GM21576 (cell line): Measurements from ENCODE around the gene MYT1.

Experiments used
- ATAC-seq: cut with Tn5 transposase; IDR thresholded peaks from one replicate; pipeline ENCODE4 v1.9.1; 2021; ENCODE audit warnings: mild to moderate bottlenecking, moderate library complexity; ENCODE audit not compliant: unreplicated experiment

MYT1 gene

GRCh38 chr20:64188682-64189529, 24.7 kb downstream of the MYT1 start:
- no peak for ATAC-seq

GRCh38 chr20:64189530-64189966, 25.3 kb downstream of the MYT1 start:
- ATAC-seq, result no peak

DNA sequence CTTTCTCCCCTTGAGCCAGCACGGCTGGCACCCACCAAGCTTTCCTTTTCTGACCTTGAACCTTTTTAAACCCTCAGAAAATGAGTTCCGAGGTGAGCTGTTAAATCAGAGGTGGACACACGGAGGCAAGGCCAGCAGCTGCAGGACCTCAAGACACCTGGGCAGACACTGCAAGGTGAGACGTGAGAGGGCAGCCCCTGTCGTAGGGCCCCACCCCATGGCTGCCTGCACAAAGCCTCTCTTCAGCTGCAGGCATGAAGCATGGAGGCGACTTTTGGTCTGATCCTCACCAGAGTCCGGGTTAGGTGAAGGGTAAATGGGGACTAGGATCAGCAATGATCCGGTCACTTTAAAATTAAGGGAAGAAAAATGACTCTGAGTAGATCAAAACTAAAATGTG, 25.7 kb downstream of the MYT1 start:
- no peak for ATAC-seq

DNA sequence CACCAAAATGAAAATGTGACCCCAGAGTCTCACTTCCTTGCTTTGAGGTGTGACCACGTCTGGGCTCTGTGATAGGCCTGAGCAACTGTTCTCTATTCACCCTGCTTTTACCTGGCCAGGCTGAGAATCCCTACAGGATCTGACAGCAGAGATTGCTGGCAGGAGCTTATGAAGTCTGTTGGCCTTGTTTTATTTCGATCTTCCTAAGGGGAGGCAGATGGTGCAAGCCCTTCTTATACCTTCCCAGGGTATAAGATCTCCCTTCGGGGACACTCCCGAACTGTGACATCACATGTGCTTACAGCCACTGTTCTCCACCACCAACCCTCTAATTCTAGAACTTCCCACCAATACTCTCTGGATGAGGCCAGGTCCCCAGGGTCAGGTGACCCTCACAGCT, 26.8 kb downstream of the MYT1 start:
- ATAC-seq, result no peak

DNA sequence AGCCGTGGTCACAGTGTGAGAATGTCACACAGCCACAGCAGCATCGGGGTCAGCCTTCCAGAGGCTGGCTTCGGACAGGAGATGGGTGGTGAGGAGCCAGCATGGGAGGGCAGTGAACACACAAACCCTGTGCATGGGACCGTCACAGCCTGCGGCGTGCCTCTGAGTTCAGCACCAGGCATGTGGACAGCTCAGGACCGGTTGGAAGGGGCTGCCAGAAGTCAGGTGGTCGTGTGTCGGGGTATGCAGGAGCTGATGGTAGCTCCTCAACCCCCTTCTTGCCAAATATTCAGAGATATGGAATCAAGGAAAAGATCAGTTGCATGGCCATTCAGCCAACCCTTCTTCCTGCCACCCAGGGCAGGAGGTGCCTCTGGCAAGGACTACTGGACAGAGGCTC, 28.2 kb downstream of the MYT1 start:
- no peak for ATAC-seq

GRCh38 chr20:64193058-64193457, 28.8 kb downstream of the MYT1 start:
- ATAC-seq, result no peak

DNA sequence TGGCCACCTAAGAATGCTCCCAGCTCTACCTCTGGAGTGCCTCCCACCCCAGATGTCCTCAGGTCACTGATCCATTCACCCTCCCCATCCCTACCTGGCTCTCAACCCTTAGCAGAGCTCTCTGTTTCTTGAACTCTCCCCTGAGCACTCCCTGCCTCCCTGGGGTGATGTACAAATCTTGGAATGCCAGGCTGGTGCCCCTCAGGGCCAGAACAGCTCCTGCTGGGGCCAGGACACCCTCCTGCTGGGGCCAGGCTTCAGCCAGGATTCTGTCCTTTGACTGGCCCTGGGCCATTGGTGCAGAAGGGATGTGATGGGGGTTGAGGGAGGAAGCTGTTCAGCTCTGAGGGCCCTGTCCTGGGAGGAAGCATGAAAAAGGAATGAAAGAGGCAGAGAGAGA, 30.0 kb downstream of the MYT1 start:
- no peak for ATAC-seq

GRCh38 chr20:64196309-64196708, 32.1 kb downstream of the MYT1 start:
- ATAC-seq, result no peak

DNA sequence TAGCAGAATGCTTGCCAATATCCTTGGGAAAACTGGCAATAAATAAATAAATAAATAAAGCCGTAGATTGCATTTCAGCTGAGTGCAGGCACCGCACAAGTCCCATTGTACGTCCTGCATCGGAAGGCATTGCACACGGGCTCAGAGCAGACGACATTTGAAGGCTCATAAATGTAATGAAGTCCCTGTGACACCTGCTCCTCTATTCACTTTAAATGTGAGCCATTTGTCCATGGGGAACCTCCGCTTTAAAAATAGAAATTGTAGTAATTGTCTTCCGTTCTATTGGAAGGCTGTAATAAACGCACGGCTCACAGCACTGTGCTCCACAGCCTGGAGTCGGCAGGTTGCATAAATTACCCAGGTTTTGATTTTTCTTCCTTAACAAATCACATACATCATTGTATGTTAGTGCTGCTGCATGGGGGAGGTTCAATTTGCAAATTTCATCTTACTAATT, 32.6 kb downstream of the MYT1 start:
- no peak for ATAC-seq

DNA sequence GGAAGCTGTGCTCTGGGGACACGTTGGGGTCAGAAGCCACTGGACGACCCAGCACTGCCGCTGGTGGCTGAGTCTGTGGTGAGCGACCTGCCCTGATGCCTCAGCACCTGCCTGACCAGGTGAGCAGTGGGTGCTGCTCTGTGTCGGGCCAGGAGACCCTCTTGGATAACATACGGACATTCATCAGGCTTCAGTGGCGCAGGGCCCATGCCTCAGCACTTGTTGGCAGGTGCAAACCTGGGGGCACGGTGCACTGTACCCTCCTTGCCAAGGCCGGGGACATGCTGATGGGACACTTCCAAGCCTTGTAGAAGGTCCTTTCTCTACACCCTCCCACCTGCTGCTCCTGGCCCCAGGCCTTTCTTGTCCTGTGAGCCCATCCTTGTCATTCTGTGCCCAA, 34.1 kb downstream of the MYT1 start:
- no peak for ATAC-seq

- ATAC-seq, result no peak
Observed at GRCh38 chr20:64199395-64199794, 35.1 kb downstream of the MYT1 start.

DNA sequence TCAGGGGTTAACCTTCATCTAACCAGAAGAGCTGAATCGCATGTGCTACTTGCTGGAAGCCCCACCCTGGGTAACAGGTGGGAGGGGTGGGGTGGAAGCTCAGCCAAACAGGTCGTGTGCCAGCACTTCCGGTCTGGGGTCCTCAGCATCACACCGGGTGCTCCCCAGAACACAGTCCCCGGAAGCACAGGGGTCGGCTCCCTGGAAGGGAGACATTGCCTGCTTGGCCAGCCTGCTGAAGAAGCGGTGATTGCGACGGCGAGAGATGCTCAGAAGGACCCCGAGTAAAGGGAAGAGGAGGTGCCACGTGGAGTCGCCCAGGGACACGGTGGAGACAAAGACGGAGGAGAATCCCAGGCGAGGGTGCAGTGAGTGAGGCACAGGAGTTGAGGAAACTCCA, 36.5 kb downstream of the MYT1 start:
- ATAC-seq, result no peak

GRCh38 chr20:64201653-64202052, 37.4 kb downstream of the MYT1 start:
- ATAC-seq, result no peak

DNA sequence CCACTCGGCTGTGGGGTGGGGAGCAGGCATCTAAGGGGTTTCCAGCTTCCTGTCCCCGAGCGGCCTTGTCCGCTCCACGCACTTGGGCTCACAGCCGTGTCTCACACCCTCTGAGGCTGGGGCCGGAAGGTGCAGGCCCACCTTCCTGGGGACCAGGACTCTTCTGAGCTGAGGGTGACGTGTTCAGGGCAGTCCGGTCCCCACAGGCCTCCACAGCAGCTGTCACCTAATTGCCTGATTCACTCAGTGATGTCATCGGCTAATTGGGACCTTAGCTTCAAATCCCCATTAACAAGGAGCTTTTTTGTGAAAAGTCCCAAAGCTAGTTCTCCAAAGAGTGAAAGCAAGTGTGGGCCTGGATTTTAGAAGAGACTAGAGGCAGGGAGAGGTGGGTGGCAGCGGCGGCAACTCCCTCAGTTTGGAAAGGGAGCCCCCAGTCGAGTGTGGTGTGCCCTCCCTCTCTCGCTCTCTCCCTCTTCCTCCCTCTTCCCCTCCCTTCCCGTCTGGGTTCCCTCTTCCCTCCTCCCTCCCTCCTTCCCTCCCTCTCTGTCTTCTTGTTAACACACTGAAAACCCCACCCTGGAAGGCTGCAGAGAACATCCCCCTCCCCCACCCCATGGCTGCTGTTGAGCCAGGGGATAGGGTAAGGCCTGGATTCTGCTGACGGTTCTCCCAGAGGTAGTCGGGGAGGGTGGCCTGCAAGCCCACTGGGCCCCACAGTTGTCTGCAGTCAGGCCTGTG, 39.0 kb downstream of the MYT1 start:
- ATAC-seq, result no peak

DNA sequence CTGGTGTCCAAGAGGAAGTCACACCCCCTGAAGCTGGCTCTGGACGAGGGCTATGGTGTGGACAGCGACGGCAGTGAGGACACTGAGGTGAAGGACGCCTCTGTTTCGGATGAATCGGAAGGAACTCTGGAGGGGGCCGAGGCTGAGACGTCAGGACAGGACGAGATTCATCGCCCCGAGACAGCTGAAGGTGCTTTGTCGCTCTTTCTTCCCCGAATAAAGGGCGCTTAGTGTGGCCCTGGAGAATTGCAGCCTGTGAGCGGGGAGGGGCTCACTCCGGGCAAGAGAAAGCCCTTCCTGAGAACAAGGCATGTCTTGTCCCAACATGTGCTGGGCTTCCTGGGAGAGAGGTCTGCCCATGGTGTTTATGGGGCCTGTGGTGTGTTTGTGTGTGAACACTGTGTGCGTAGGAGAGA, 41.4 kb downstream of the MYT1 start:
- ATAC-seq, result no peak

DNA sequence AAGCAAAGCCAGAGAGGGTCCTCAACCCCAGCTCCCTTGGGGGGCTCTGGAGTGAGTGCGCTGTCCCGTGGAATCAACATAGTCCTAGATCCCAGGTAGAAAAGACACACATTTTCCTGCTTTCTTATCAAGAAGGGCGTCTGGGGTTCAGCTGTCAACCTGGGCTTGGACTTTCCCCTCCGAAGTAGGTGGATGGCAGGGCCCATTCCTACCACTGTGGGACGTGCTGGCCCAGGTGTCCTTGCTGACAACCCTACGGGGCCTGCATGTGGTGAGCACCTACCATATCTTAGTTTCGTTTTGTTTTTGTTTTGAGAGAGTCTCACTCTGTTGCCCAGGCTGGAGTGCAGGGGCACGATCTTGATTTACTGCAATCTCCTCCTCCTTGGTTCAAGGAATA, 42.4 kb downstream of the MYT1 start:
- ATAC-seq, result no peak

GRCh38 chr20:64207641-64208590, 43.7 kb downstream of the MYT1 start:
- ATAC-seq, result no peak

DNA sequence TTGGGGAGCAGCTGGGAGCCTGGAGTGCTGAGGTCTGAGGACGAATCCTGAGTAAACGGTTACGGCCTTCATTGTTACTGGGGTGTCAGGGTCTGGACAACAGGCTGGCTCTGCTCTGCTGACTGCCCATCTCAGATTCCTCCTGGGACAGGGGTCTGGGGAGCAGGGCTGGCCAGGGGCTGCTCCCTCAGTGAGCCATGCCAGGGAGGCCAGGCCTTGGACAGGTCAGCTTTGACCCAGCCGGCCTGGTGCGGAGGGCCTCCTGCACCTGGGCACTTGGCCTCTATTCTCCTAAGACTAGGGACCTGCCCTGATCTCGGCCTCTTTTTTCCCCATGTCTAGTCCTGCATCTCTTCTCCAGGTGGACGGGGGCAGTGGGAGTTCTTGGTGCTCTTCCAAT, 44.9 kb downstream of the MYT1 start:
- ATAC-seq, result no peak

GRCh38 chr20:64210656-64211369, 46.6 kb downstream of the MYT1 start:
- ATAC-seq, result no peak

GRCh38 chr20:64211874-64212658, 47.8 kb downstream of the MYT1 start:
- ATAC-seq, result no peak
